Lung (tissue), 16 donors: ENCODE results near the gene LLPH. TPM values are rescaled to one million over a fixed set of nuclear protein-coding genes. Genes with fewer than 3 reads are reported as not detected.
A peak's percentile ranks its signal among the peaks of the same experiment; 100 is the strongest.
"Not testable (repeated sequence)": the region's sequence is repeated elsewhere in the genome, so short reads cannot be mapped to it uniquely, and the experiment has no call there.

Experiments used
- ATAC-seq: fragments of 200-7000 bp; cut with Tn5 transposase; one replicate; pipeline ENCODE4 v1.9.1; 2020; ENCODE audit warnings: moderate number of reproducible peaks; ENCODE audit not compliant: insufficient read depth, low FRiP score
- DNase-seq, 3 donors: peaks; one replicate each; pipeline ENCODE4 v3.0.0-alpha.2; 2013 to 2017
- H3K27ac ChIP-seq, 2 donors: one replicate each; pipeline ENCODE4 v1.5.1; 2013; ENCODE audit warnings: mild to moderate bottlenecking in 2 of 2, moderate library complexity in 2 of 2, control low read depth in 1 of 2, inconsistent platforms in 1 of 2, low read depth in 1 of 2, low read length in 1 of 2
- H3K27me3 ChIP-seq, 3 donors: one replicate each; pipeline ENCODE4 v1.5.1; 2013; ENCODE audit warnings: low read length in 2 of 3; ENCODE audit not compliant: control insufficient read depth in 3 of 3, insufficient read depth in 3 of 3
- H3K36me3 ChIP-seq, 4 donors: one replicate each; pipeline ENCODE4 v1.5.1; 2013; ENCODE audit warnings: low read length in 4 of 4, mild to moderate bottlenecking in 1 of 4, moderate library complexity in 1 of 4; ENCODE audit not compliant: control insufficient read depth in 4 of 4, insufficient read depth in 4 of 4
- H3K4me1 ChIP-seq, 5 donors: one replicate each; pipeline ENCODE4 v1.5.1; 2013; ENCODE audit warnings: low read length in 5 of 5, mild to moderate bottlenecking in 2 of 5, moderate library complexity in 1 of 5; ENCODE audit not compliant: control insufficient read depth in 5 of 5, insufficient read depth in 5 of 5
- H3K4me3 ChIP-seq: one replicate; pipeline ENCODE4 v1.5.1; 2013; ENCODE audit warnings: mild to moderate bottlenecking, control low read depth, moderate library complexity
- H3K9ac ChIP-seq, 2 donors: one replicate each; pipeline ENCODE4 v1.5.1; 2013; ENCODE audit warnings: low read length in 2 of 2, control low read depth in 1 of 2; ENCODE audit not compliant: insufficient read depth in 1 of 2
- H3K9me3 ChIP-seq, 4 donors: one replicate each; pipeline ENCODE4 v1.5.1; 2013; ENCODE audit warnings: low read length in 3 of 4, mild to moderate bottlenecking in 1 of 4, moderate library complexity in 1 of 4; ENCODE audit not compliant: control insufficient read depth in 4 of 4, insufficient read depth in 3 of 4
- WGBS, 2 donors: extraction: QIAGEN DNeasy Blood & Tissue Kit; methylation state at CpG; one replicate each; pipeline ENCODE4 v1.1.7; 2013; 5-methylcytosine and 5-hydroxymethylcytosine counted together
- long read RNA-seq, 5 donors: transcript quantifications; one replicate each; lab custom pipeline, GENCODE V29; 2026
- polyA plus RNA-seq, 2 donors: library from polyadenylated mRNA; stranded (reverse); fragments of 200-250 nt; gene quantifications; one replicate each; pipeline ENCODE4 v1.2.1, GENCODE V29; 2013
- total RNA-seq, 2 donors: library from RNA; depleted of rRNA in 1 of 2; stranded (reverse); fragments of >200 nt in 1 of 2; gene quantifications; one replicate each; pipeline ENCODE4 v1.2.1, GENCODE V29; 2014 to 2021
- TF ChIP-seq, protein P1 (sequence below): IDR thresholded peaks from 2 replicates; pipeline ENCODE4 v1.5.1; 2012; ENCODE audit warnings: mild to moderate bottlenecking; ENCODE audit errors: control extremely low read depth, extremely low read depth
- donor health status: control.
- donor health status: control.
- donor health status: Bipolar disorder and iron deficiency.
- donor health status: healthy.
- donor health status: DM: yes; HTN: yes; CAD: no.

The LLPH gene
- 10 to 100 TPM in 1 of 2 donors, 1 to 10 TPM in 1; 7.9 to 18.0 TPM for total RNA-seq
- 10 to 100 TPM; 14.4 to 25.9 TPM for polyA plus RNA-seq
- long read RNA-seq, donor 1, full-length matches to known transcripts = 12 of 12 reads
- long read RNA-seq, donor 1, partial matches to known transcripts = 0 of 12 reads
- long read RNA-seq, donor 1, other reads (novel, unspliced or antisense) = 0 of 12 reads
- long read RNA-seq, donor 2, full-length matches to known transcripts = 12 of 12 reads
- long read RNA-seq, donor 2, partial matches to known transcripts = 0 of 12 reads
- long read RNA-seq, donor 2, other reads (novel, unspliced or antisense) = 0 of 12 reads
- long read RNA-seq, donor 3, full-length matches to known transcripts = 9 of 14 reads
- long read RNA-seq, donor 3, partial matches to known transcripts = 5 of 14 reads
- long read RNA-seq, donor 3, other reads (novel, unspliced or antisense) = 0 of 14 reads
- long read RNA-seq, donor 4, full-length matches to known transcripts = 23 of 23 reads
- long read RNA-seq, donor 4, partial matches to known transcripts = 0 of 23 reads
- long read RNA-seq, donor 4, other reads (novel, unspliced or antisense) = 0 of 23 reads
- long read RNA-seq, donor 5, full-length matches to known transcripts = 17 of 17 reads
- long read RNA-seq, donor 5, partial matches to known transcripts = 0 of 17 reads
- long read RNA-seq, donor 5, other reads (novel, unspliced or antisense) = 0 of 17 reads

DNA sequence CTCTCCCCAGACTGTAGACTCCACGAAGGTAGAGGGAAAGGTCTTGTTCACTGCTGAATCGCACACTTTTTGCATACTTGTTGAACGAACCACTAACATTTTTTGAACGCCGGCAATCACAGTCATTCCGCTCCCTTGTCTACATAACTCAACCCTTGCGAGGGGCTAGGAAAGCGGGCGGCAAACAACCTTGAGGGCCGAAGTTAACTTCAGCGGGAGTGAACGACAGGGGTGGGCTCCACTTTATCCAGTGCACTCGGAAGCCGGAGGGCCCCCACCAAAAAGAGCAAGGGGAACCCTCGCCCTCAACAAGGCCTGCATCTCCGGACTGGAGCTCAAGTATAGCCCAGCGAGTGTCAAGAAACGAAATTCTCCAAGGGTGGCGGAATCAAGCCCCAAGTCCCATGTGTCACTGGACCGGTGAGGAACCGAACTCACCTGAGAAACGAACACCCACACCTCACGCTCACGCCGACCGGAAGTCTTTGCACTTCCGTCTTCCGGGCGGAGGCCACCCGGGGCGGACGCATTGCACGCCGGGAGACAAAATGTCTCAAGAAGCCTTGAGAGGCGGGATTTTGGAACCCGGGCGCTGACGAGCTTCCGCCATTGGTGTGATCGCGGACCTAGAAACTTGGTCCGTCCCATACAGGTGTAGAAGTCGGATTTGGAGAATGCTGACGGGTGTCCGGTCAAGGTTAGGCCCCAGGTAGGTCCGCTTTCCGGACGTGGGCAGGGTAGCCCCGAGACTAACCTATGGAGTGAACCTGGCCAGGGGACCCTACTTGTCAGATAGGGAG lies at the start of gene LLPH:
LLPH (minus strand) TSS at position 484 of the 800 bp plus-strand sequence. CDS start 1,644 bp downstream, outside the sequence.
- TF ChIP-seq, protein P1, sequence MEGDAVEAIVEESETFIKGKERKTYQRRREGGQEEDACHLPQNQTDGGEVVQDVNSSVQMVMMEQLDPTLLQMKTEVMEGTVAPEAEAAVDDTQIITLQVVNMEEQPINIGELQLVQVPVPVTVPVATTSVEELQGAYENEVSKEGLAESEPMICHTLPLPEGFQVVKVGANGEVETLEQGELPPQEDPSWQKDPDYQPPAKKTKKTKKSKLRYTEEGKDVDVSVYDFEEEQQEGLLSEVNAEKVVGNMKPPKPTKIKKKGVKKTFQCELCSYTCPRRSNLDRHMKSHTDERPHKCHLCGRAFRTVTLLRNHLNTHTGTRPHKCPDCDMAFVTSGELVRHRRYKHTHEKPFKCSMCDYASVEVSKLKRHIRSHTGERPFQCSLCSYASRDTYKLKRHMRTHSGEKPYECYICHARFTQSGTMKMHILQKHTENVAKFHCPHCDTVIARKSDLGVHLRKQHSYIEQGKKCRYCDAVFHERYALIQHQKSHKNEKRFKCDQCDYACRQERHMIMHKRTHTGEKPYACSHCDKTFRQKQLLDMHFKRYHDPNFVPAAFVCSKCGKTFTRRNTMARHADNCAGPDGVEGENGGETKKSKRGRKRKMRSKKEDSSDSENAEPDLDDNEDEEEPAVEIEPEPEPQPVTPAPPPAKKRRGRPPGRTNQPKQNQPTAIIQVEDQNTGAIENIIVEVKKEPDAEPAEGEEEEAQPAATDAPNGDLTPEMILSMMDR = no peak
- peak; percentile 96 for ATAC-seq
- peak within 1 kb of the TSS; percentile 69 to 89 for H3K27ac ChIP-seq

DNA sequence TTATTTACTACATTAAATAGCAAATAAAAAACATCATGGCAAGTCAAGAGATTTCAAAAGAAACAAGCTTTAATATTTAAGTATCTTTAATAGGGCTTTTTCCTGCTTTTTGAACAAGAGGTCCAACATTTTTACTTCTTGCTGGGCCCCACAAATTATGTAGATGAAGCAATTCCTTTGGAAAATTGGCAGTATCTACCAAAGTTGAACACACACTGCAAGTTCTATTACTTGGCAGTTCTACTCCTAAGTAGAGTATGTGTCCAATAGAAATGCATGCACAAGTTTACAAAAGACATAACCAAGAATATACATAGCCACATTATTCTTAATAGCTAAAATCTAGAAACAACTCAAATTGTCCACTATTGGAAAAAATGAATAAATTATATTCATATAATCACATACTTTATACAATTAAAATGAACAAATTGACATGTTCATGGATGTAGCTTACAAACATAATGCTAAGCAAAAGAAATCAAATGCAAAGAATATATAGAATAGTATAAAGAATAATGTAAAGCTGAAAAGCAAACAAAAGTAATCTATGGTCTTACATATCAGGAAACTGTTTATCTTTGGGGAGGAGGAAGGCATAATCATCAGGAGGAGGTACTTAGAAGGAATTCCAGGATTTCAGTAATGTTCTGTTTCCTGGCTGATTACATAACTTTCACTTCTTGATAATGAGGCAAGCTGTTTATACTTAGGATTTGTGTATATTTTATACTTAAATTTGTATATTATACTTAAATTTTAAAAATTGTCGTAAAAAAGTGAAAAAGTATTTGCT lies 45.8 kb upstream of the LLPH start:
- ATAC-seq (no peak), DNase-seq (peak in 2 of 3 donors; percentile 93 to 95)

More for the DNA sequence above, at the start of gene LLPH:
- H3K4me3 ChIP-seq = peak within 1 kb of the TSS; percentile 87
- H3K4me1 ChIP-seq = peaks cover 0 to 14% (median 8%) of the 10 kb centered on the region in 5 donors
- H3K9me3 ChIP-seq = no peaks in the 10 kb centered on the region
- peaks cover 2 to 13% (median 6%) of the 10 kb centered on the region in 4 donors for H3K36me3 ChIP-seq
- WGBS, 2 donors = 0% methylated on average over 49 of the region's 49 CpGs
- no peaks in the 10 kb centered on the region for H3K27me3 ChIP-seq
- peak; percentile 90 to 94 (median 94) for DNase-seq
- peak within 1 kb of the TSS; percentile 90 for H3K9ac ChIP-seq

GRCh38 chr12:66174391-66175325 lies 44.1 kb upstream of the LLPH start:
- 96% methylated on average over 35 to 54 of the region's 54 CpGs for whole genome bisulfite sequencing, 2 donors
- H3K4me1 ChIP-seq = peaks cover 0 to 25% (median 3%) of the 10 kb centered on the region in 5 donors
- not testable (repeated sequence) for H3K36me3 ChIP-seq, DNase-seq, H3K27ac ChIP-seq, ATAC-seq, H3K9ac ChIP-seq, H3K27me3 ChIP-seq, H3K4me3 ChIP-seq, H3K9me3 ChIP-seq

More for the DNA sequence above, 45.8 kb upstream of the LLPH start:
- no peaks in the 10 kb centered on the region for H3K36me3 ChIP-seq
- WGBS, 2 donors = 32 to 58% methylated on average over 1 of the region's 1 CpG
- no peak overlapping the region for H3K9ac ChIP-seq
- H3K4me1 ChIP-seq = peaks cover 0 to 25% (median 3%) of the 10 kb centered on the region in 5 donors
- TF ChIP-seq, protein P1 = no peak
- no peaks in the 10 kb centered on the region for H3K9me3 ChIP-seq
- H3K4me3 ChIP-seq = no peak overlapping the region
- no peak overlapping the region for H3K27ac ChIP-seq
- H3K27me3 ChIP-seq = no peaks in the 10 kb centered on the region
